GM20000 (cell line): ENCODE data around the gene SCARB1.

Experiments
- DNase-seq: peaks from one replicate; pipeline ENCODE4 v3.0.0; 2012; ENCODE audit warnings: low spot score
- TF ChIP-seq, protein P1 (sequence below): IDR thresholded peaks from 2 replicates; pipeline ENCODE4 v1.5.1; 2012; ENCODE audit warnings: mild to moderate bottlenecking, control low read depth; ENCODE audit errors: extremely low read depth, missing control alignments

The SCARB1 gene

DNA sequence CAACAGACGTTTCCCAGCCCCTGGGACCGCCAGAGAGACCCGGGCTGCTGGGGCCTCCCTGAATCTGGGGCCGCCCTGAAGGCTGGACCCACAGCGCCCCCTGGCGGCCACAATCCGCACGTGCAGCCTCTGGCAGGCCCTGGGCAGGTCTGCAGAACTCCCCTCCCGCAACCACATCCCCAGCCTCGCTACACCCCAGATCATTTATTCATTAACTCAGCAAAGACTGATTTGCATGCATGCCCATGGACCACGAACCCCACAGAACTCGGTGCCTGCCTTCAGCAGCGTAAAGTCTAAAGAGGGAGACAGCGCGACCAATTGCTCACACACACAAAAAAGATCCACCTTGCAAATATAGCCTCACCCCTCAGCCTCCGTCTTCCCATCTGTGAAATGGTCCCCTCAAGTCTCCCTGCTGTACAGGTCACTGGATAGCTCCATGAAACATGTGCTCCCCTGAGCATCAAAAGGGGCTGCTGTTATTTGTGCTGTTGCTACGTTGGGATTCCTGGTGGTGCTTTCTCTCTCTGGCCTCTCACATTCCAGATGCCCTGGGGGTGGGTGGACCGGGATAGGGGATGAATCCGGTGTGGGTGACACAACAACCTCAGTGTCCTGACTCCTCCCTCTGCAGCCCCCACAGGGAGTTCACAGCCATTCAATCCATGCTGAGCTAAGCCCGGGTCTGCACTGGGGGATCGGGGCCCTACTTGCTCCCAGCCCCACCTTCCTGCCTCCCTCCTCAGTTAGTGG lies 96.4 kb downstream of the SCARB1 start:
- TF ChIP-seq, protein P1, sequence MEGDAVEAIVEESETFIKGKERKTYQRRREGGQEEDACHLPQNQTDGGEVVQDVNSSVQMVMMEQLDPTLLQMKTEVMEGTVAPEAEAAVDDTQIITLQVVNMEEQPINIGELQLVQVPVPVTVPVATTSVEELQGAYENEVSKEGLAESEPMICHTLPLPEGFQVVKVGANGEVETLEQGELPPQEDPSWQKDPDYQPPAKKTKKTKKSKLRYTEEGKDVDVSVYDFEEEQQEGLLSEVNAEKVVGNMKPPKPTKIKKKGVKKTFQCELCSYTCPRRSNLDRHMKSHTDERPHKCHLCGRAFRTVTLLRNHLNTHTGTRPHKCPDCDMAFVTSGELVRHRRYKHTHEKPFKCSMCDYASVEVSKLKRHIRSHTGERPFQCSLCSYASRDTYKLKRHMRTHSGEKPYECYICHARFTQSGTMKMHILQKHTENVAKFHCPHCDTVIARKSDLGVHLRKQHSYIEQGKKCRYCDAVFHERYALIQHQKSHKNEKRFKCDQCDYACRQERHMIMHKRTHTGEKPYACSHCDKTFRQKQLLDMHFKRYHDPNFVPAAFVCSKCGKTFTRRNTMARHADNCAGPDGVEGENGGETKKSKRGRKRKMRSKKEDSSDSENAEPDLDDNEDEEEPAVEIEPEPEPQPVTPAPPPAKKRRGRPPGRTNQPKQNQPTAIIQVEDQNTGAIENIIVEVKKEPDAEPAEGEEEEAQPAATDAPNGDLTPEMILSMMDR, result peak; percentile 96
- peak; percentile 87 for DNase-seq

DNA sequence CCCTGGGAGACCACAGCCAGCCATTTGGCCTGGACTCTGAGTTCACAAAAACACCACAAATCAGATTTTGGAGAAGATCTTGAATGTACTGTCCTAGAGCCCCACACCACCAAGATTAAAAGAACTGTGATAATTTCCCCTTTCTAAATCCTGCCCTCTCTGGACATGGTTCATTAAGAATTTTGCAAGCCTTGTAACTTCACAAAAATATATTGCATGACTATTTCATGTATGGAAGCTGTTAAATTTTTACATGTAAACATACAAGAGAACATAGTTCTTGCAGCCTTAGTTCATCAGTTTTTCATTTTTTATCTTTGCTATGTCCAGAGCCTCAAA lies 97.0 kb downstream of the SCARB1 start:
- TF ChIP-seq, protein P1, result no peak
- DNase-seq, result no peak

DNA sequence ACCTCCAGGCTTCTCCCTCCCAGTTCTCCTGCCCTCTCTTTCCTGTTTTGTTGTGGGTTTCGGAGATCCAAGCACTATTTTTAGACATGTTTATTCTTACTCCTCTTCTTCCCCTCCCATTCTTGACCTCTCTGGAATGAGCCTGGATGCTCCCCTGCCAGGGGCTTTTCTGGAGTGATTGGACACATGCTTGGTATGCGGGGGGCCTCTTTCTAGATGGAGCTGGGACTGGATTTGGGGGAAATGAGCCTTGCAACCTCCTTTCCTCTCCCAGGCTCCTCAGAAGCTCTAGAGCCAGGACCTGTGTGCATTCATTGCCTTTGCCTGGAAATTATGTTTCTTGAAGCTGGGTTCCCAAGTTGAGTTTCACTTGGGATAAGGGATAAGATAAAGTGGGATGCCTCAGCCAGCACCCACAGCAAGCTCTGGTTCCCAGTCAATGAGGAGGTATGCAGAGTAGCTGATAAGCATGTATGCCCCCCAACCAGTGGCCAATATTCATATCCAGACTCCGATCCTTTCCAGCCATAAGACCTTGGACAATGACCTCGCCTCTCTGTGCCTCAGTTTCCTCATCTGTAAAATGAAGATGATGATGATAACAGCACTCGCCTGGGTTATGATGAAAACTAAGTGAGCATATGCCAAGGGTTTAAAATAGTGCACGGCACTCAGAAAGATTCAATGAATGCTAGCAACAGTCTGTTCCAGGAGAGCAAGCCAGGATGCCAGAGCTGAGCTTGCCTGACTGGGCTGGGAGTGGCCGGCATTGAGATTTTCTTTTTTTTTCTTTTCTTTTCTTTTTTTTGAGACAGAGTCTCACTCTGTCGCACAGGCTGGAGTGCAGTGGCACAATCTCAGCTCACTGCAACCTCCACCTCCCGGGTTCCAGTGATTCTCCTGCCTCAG lies 97.8 kb downstream of the SCARB1 start:
- no peak for DNase-seq
- TF ChIP-seq, protein P1, result no peak

DNA sequence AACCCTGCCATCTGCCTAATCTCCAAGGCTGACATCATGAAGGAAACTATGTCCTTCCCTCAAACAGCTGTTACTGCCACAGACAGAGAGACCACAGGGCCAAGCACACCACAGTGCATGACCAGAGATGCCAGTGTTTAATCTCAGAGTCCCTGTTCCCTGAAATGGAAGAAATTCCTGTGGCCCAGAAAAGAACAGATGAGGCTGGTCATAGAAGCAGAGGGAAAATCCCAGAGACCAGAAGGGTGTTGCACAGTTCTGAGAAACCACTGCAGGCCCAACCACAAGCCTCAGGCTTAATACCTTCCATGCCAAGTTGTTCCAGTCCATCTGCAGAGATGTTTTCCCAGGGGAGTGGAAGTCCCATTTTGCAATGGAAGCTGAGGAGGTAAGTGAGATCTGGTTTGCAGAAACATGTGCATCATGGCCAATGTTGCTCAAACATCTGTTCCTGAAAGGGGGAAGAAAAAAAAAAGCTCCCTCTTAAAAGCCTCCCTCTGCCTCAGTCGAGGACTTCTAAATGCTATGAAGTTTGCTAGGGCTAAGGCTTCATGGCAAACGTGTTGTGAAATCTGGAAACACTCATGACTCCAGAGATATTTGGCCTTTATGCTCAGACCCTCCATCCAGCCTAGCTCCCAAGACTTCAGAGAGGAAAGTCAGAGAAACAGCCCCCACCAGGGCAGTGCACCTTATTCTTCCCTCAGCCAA lies 98.6 kb downstream of the SCARB1 start:
- DNase-seq, result no peak
- TF ChIP-seq, protein P1, result no peak

DNA sequence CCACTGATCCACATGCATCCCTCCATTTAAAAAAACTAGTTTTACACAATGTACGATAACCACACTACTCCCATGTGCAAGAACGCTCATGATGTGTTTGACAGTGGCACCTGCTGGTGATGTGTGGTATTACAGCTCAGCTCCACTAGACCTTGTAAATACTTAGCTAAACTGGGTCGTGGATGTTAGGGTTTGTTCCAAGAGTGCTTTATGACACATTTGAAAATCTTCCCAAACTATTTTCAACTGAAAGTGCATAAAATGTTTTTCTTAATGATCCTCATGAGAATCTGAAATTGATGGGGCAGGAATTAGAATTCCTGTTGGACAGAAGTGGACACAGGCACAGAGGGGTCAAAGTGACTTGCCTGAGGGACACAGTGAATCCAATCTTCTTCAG lies 99.2 kb downstream of the SCARB1 start:
- TF ChIP-seq, protein P1, result peak; percentile 61
- DNase-seq, result no peak

DNA sequence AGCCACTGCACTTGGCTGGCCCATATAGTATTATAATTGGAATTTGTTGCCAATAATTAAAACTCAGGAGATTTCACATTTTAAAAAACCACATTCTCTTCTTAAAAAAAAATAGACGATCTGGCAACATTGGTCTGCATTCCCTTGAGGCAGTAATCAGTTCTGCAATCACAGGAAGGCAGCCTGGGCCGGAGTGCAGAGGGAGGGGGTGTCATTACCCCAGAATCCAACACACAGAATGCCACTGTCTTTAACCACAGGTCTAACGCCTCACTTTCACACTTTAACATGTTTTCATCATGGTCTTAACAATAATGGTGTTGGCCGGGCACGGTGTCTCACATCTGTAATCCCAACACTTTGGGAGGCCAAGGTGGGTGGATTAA lies 100.1 kb downstream of the SCARB1 start:
- DNase-seq, result no peak
- TF ChIP-seq, protein P1, result no peak
